ENCODE results near the gene PHACTR1.
"Not testable (repeated sequence)": the region's sequence is repeated elsewhere in the genome, so short reads cannot be mapped to it uniquely, and the experiment has no call there.

The PHACTR1 gene

DNA sequence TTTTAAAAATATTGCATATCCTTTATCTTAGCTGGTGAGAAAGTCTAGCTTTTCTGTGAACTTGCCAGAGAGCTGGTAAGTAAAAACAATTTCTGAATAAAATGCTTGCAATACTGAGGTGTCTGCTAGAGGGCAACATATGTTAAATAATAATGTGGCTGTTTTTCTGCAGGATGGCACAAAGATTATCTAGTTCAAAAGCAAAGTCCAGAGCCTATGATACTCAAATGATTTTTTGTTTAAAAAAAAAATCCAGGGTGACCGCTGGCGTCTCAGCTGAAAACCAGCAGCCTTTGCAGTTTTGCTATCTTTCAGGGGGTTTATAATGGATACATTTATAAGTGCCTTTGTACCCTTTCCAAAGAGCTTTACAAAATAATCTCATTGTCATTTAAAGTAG lies 194.9 kb downstream of the PHACTR1 start:
- peak; percentile 86 for FAIRE-seq

DNA sequence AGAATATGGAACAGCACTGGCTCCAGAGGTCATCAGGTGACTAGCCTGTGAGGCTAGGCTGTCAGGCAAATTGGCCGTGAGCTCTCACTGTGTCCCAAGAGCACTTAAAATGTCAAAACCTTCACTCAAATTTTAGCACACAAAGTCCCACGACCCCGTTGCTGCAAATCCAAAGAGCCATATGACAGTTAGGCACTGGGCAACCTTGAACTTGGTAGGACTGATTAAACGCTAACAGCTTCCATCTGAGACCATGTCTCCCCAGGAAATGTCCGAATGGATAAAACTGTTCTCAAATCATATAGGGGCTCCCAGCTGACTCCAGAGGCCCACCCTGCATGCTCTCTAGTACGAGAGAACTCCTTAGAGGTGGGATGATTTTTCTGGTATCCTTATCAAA lies 196.6 kb downstream of the PHACTR1 start:
- no peak for FAIRE-seq

GRCh38 chr6:12916006-12916405 lies 199.4 kb downstream of the PHACTR1 start:
- no peak for FAIRE-seq

GRCh38 chr6:12916420-12917136 lies 200.0 kb downstream of the PHACTR1 start:
- FAIRE-seq: no peak

DNA sequence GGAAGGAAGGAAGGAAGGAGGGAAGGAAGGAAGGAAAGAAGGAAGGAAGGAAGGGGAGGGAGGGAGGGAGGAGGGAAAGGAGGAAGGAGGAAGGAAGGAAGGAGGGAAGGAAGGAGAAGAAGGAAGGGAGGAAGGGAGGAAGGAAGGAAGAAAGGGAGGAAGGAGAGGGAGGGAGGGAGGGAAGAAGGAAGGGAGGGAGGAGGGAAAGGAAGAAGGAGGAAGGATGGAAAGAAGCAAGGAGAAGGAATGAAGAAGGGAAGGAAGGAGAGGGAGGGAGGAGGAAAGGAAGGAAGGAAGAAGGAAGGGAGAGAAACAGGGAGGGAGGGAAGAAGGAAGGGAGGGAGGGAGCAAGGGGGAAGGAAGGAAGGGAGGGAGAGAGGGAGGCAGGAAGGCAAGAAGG lies 204.9 kb downstream of the PHACTR1 start:
- no peak for FAIRE-seq

DNA sequence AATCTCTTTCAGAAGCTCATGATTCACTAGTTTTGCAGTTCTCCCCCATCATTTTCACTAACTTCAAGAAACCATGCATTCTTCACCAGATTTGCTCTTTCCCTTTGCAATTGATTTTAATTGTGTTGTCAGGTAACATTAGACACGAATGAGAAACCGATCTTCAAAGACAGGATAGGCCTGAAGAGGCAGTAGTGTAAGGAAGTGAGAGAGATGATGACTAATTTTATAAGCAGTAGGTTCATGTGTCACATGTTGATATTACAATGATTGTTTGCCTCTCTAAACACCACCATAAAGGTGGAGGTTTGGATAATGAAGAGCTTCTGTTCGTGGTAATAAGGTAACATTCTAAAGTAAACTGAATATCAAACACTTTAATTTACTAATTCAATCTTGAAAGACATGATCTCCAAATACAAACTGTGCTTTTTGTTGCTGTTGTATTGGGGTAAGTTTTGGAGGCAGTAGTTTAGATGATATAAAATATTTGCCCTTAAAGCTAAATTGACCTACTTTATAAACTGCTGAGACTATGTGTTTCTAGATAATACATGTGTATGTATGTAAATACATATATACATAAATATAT lies 207.2 kb downstream of the PHACTR1 start:
- no peak for FAIRE-seq

DNA sequence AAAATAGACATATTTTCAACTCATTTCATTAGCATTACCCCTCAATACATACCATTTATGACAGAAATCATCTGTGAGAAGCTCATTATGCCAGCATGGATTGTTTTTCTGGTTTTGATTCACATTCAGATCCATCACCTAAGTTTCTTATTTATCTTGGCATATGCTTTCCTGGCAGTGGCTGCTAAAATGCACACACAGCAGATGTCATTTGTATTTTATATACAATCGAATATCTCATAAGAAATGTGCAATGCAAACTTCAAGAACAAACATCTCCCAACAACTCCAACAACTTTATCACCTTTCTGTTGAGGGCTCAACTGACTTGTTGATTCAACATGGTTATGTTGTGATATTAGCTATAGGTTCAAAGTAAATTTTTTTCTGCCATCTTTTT lies 208.3 kb downstream of the PHACTR1 start:
- FAIRE-seq: no peak

DNA sequence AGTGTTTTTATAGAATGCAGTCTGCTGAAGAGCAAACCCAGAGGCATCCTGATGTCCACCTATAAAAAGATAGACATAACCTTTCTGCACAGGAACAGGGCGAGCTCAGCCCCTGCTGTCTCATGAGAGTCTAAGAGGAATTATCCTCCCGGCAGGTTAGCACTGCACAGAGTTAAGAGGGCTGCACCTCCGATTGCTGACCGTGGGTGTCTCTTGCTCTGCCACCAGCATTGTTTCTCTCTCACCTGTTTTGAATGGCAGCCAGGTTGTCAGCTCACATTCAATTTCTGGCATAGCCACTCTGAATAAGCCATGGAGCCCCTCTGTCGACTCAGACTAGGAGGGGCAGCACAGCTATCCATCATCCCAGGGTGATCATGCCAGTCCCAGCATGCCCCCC lies 211.2 kb downstream of the PHACTR1 start:
- FAIRE-seq: no peak

DNA sequence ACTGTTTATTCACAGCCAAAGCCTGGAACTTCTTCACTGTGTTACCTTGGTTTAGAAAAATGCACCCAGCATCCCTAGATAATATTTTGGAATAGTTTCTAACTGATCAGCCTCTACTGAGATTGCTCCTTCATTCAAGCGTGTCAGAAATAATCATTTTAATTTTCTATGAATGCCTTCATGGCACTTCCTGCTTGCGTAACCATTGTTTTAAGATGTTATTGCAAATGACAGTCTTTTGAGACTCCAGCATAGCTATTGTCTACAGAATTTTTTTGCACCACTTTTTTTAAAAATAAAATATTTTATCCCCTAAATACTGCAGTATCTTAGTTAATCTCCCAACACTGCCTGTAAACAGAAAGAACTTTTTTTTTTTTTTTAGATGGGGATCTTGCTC lies 213.1 kb downstream of the PHACTR1 start:
- no peak for FAIRE-seq

DNA sequence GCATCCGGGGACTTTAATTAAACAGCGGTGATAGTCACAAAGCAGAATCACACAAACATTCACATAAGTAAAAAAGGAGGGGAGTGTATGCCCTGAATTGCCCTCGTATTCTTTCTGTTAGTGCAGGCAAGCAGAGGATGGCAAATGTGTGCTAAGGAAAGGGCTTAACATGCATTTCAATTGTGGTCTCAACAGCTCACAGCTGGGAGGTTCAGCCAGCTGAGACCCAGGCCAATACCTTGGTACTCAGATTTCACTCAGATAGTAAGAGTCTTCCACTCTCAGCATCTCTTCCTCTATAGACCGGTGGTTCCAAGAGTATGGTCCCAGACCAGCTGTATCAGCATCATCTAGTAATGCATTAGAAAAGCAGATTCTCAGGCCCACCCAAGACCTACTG lies 215.1 kb downstream of the PHACTR1 start:
- no peak for FAIRE-seq

DNA sequence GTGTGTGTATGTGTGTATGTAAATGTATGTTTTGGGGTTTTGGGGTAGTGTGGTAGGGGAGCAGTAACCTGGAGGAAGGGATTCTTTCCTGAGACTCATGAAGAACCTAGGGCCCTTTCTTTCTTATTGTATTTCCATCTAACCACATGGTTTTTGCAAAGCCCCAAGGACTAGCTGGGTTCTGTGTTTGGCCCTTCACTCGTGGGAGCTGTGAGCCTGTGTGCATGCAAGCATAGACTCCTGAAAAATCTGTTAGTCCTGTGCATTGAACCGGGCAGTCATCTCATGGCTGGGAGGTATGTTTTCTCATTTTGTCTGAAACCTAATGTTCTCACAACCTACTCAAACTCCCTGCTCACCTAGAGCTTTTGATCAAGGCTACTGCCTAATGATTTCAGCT lies 219.1 kb downstream of the PHACTR1 start:
- FAIRE-seq: no peak

- FAIRE-seq: no peak
Observed at GRCh38 chr6:12937971-12938370, 221.4 kb downstream of the PHACTR1 start.

DNA sequence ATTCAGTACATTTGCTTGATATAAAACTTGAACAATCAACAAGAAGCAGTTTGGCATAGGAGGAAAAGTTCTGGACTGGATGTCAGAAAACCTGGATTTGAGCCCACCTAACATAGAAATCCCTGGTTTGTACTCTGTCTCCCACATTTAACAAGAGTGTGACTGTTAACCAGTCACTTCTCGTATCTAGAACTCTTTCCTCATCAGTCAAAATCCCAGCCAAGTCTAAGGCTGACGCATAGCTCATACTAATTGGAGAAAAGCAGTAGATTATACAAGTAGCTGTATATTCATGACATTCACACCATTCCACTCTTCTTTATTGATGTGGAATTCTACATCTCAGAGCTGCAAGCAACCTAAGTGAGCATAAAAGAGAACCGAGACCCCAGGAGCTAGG lies 222.7 kb downstream of the PHACTR1 start:
- no peak for FAIRE-seq

- FAIRE-seq: no peak
Observed at GRCh38 chr6:12941422-12941821, 224.9 kb downstream of the PHACTR1 start.

DNA sequence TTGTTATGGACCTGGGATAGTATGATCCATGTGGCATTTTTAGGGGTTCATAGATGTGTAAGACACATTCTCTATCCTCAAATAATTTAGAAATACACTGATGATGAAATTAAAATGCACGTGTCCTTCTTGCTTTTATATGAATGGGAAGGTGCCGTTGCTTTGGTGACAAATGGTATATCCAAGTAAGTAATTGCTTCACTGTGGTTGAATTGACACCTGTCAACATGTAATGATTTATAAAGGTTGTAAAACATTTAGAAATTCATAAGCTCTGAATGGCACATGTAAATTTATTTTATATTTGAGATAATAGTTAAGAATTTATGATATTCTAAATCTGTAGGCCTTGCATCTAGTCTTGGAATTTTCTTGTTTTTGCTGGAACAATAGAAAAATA lies 227.0 kb downstream of the PHACTR1 start:
- FAIRE-seq: no peak

DNA sequence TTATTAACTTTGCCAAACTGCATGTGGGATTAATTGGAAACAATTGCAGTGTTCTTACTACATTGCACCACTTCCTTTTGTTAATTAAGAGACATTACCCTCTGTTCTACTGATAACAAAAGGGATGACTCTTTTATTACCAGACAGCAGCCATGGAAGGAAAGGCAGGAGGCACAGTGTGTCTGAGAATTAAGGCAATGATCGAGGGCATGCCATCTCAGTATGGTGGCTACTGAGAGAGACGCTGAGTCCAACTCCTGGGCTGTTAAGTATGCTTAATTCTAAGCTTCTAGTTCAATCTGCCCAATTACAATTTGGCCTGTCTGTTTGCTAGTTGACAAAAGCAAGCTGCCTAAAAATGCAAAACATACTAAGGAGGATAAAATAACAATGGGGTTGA lies 227.4 kb downstream of the PHACTR1 start:
- no peak for FAIRE-seq

GRCh38 chr6:12944528-12944927 lies 228.0 kb downstream of the PHACTR1 start:
- FAIRE-seq: not testable (repeated sequence)

GRCh38 chr6:12947151-12947871 lies 230.7 kb downstream of the PHACTR1 start:
- FAIRE-seq: no peak

DNA sequence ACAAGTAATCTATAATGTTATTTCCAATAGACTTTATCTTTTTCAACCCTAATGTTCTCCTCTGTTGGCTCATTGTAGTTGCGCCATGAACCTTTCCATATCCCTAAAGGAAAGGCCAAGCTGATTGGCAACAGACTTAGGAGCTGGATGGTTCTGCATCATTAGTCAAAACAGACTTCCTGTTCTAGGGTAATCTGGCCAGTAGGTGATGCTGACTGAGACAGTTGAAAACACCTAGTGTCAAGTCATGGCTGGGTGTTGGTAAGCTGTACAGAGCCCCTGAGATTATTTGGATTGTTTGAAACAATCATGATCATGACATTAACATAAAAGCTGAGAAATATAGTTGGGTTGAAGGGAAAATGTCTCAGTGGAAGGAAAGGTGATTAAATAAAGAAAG lies 231.4 kb downstream of the PHACTR1 start:
- FAIRE-seq: no peak

DNA sequence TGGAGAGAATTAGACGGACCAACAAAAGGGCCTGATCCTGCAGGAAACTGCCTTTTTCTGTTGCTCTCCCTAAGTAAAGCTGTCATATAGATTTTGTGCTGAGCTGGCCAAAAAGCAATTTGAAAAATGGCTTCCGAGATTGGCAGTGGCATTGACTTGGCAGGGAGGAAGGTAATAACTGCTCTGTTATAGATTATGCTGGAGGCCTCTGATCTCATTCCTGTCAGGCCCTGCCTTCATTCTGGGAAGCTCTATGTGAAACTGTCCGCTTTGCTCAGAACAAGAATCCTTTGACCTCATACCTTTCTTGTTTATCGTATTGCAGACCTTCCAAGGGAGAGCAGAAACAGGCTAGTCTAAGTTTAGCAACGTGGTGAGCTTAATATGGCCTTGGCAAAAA lies 234.4 kb downstream of the PHACTR1 start:
- FAIRE-seq: no peak

DNA sequence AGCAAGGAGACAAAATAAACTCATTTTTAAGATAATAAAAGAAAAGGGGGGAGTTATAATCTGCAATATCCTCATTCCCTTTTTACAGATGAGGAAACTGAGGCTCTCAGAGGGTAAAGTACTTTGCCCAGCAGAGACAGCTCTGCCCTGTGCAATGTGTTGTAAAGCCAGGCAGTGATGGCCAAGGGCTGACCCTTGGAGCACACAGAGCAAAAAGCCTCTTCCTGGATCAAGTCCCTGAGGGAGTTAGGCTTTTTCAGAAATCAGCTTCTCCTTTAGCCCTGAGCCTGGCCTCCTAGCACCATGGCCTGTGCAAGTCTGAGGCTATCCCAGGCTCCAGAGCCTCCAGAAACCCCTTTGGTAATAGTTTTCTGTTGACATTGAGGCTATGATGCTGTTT lies 234.8 kb downstream of the PHACTR1 start:
- no peak for FAIRE-seq

- no peak for FAIRE-seq
Observed at GRCh38 chr6:12952318-12952717, 235.8 kb downstream of the PHACTR1 start.

DNA sequence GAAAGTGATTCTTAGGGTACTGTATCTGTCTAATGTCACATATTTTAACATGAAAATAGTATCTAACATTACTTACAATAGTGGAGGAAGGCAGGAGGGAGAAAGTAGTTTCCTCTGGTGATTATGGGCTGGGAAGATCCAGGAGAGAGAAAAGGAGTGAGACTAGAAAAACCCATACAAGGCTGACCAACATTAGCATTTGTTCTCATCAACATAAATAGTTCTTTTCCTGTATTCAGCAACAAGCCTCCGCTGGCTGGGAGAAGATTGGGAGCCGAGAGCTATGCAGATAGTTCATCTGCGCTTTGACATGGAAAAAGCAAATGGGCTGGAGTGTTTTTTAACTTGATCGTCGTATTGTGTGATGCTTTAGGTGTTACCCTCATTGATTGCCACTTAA lies 239.4 kb downstream of the PHACTR1 start:
- FAIRE-seq: no peak

DNA sequence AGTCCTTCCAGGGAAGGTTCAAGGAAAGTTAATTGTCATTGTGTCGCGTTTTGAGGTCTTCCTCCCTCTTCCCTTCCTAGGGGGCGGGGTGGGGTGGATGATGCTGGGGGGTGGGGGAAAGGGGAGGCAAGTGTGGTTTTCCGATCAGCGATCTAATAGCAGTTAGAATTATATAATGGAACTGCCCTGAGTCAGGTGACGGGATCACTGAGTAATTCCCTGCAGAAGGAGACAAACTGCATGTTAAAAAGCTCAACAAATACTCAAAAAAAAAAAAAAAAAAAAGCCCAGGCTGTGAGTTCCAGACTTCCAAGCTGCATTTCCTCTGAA lies 240.4 kb downstream of the PHACTR1 start:
- no peak for FAIRE-seq

All from TTC549 (cell line).